Spleen (tissue), 7 donors: ENCODE results near the gene SLC25A4.

Experiments used
- CTCF ChIP-seq, 11 experiments: fragments of 200-600 bp in 7 of 11; fragments of 450-650 bp in 4 of 11; sonication (generic) in 4 of 11; IDR thresholded peaks in 8 of 11; conservative IDR thresholded peaks in 3 of 11; 1 replicate in 7 of 11; 2 replicates in 4 of 11; pipeline versions ENCODE4 v1.4.0 to v1.8.0; 2016 to 2021; ENCODE audit warnings: antibody characterized with exemption in 11 of 11, inconsistent platforms in 4 of 11, mild to moderate bottlenecking in 1 of 11
- POLR2A ChIP-seq, 3 donors: fragments of 450-650 bp; IDR thresholded peaks; one replicate each; pipeline ENCODE4 v1.5.1; 2017; ENCODE audit warnings: antibody characterized with exemption in 3 of 3, mild to moderate bottlenecking in 1 of 3
- POLR2AphosphoS5 ChIP-seq, 3 donors: sonication (generic); formaldehyde crosslinking; IDR thresholded peaks; one replicate each; pipeline ENCODE4 v1.5.1; 2017; ENCODE audit warnings: antibody characterized with exemption in 3 of 3
- donor health status: DM: no; HTN: no; CAD: no; lungs with moderate emphysema.
- donor health status: DM: no; HTN: no; CAD: no.
- donor health status: DM: no; HTN: no; CAD: no.

DNA sequence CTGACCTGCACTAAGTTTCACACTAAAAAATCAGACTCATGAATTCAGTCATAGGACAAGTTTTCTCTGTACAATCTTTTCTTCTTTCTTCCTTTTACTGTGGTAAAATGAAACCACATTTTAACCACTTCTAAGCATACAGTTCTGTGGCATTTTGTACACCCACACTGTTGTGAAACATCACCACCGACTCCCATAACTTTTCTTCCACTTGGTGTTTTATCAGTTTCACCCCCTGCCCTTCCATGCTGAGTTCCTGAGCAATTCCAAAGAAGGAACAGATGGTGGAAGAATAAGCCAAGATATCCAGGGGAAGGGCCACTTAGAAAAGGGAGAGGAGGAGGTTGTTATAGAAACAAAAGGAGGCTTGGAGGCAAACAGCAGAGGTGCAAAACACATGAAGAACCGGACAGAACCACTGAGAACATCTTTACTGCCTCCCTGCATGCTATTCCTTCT, 22.6 kb downstream of the SLC25A4 start:
- TF ChIP-seq CTCF (IDR thresholded peaks at IDR 0.05 in 8 of 11, conservative IDR thresholded peaks at IDR 0.05 in 3 of 11) (no peak), POLR2AphosphoS5 (IDR thresholded peaks at IDR 0.05) (no peak), POLR2A (IDR thresholded peaks at IDR 0.05) (no peak)
